HCT116 (cell line): ENCODE results near the gene NCAPG2. TPM values are rescaled to one million over a fixed set of nuclear protein-coding genes. Genes with fewer than 3 reads are reported as not detected.

Experiments
- ATAC-seq: fragments of 200-7000 bp; cut with Tn5 transposase; 2 replicates; pipeline ENCODE4 v1.9.1; 2020; ENCODE audit warnings: mild to moderate bottlenecking, moderate library complexity
- BruUV-seq: library from RNA; stranded (reverse); fragments of 400-500 nt; replicated peaks from 2 replicates; lab custom pipeline; 2021; lab: Mats Ljungman, UMichigan
- CTCF ChIA-PET: fragments of 300-600 bp; sonication (Branson Sonifier 250); formaldehyde crosslinking; loops from one replicate; lab custom pipeline; 2021; ENCODE audit warnings: antibody characterized with exemption; lab: Charles Lee
- POLR2A ChIA-PET: fragments of 300-600, 350-600 bp; sonication (Branson Sonifier 250); formaldehyde crosslinking; loops from one replicate; lab custom pipeline; 2021; ENCODE audit warnings: antibody characterized with exemption; lab: Charles Lee
- RAD21 ChIA-PET, 2 experiments: fragments of 300-600 bp; sonication (Branson Sonifier 250); formaldehyde crosslinking; loops; one replicate each; lab custom pipeline; 2023; ENCODE audit warnings: low total read pairs in 2 of 2; ENCODE audit not compliant: uncharacterized antibody in 2 of 2, unreplicated experiment in 2 of 2, low non-redundant PET in 1 of 2; lab: Charles Lee
- DNase-seq: peaks from one replicate; pipeline ENCODE4 v3.0.0-alpha.2; 2010; ENCODE audit warnings: low read depth, low spot score
- H2AFZ ChIP-seq: fragments of 200-600 bp; shearing (Covaris generic), sonication (generic); 2 replicates; pipeline ENCODE4 v1.6.1; 2017; ENCODE audit warnings: low read depth, mixed run types, mixed read lengths, antibody characterized with exemption, low read length; ENCODE audit not compliant: poor library complexity, severe bottlenecking
- H3K27ac ChIP-seq: 2 replicates; pipeline ENCODE4 v1.5.1; 2012; ENCODE audit warnings: low read depth, low read length
- H3K27me3 ChIP-seq: fragments of 200-600 bp; sonication (generic); 2 replicates; pipeline ENCODE4 v1.6.1; 2016; ENCODE audit warnings: mixed run types, low read length, mixed read lengths; ENCODE audit not compliant: insufficient read depth
- H3K36me3 ChIP-seq, 2 experiments: fragments of 200-500 bp in 1 of 2; fragments of 200-600 bp in 1 of 2; sonication (Bioruptor generic) in 1 of 2; sonication (generic) in 1 of 2; 2 replicates each; pipeline versions ENCODE4 v1.5.1 to v1.6.1; 2014 to 2016; ENCODE audit warnings: low read length in 2 of 2, inconsistent platforms in 1 of 2, mixed read lengths in 1 of 2, mixed run types in 1 of 2; ENCODE audit not compliant: insufficient read depth in 2 of 2, control insufficient read depth in 1 of 2
- H3K4me1 ChIP-seq, 2 experiments: fragments of 200-600 bp in 1 of 2; sonication (generic) in 1 of 2; 2 replicates each; pipeline versions ENCODE4 v1.5.1 to v1.6.1; 2012 to 2017; ENCODE audit warnings: low read length in 2 of 2, inconsistent platforms in 1 of 2, mild to moderate bottlenecking in 1 of 2, mixed read lengths in 1 of 2, mixed run types in 1 of 2, moderate library complexity in 1 of 2; ENCODE audit not compliant: insufficient read depth in 2 of 2, control insufficient read depth in 1 of 2
- H3K4me2 ChIP-seq: fragments of 200-600 bp; sonication (generic); 2 replicates; pipeline ENCODE4 v1.6.1; 2017; ENCODE audit warnings: mixed run types, low read length, mixed read lengths
- H3K4me3 ChIP-seq, 2 experiments: fragments of 200-600 bp in 1 of 2; sonication (generic) in 1 of 2; replicated peaks in 1 of 2; 2 replicates each; pipeline ENCODE4 v1.5.1; 2011 to 2016; ENCODE audit warnings: low read length in 2 of 2, control low read depth in 1 of 2, low read depth in 1 of 2, mild to moderate bottlenecking in 1 of 2, mixed read lengths in 1 of 2, mixed run types in 1 of 2
- H3K79me2 ChIP-seq: fragments of 200-600 bp; sonication (generic); 2 replicates; pipeline ENCODE4 v1.6.1; 2017; ENCODE audit warnings: mild to moderate bottlenecking, mixed run types, low read length, moderate library complexity, mixed read lengths; ENCODE audit not compliant: insufficient read depth
- H3K9ac ChIP-seq: fragments of 200-600 bp; sonication (generic); 2 replicates; pipeline ENCODE4 v1.6.1; 2016; ENCODE audit warnings: low read length, mixed read lengths
- H3K9me2 ChIP-seq: fragments of 200-600 bp; sonication (generic), shearing (Covaris generic); 2 replicates; pipeline ENCODE4 v1.6.1; 2017; ENCODE audit warnings: mixed run types, mild to moderate bottlenecking, moderate library complexity; ENCODE audit not compliant: insufficient read depth
- H3K9me3 ChIP-seq, 2 experiments: fragments of 200-500 bp in 1 of 2; fragments of 200-600 bp in 1 of 2; sonication (Bioruptor generic) in 1 of 2; sonication (generic) in 1 of 2; 2 replicates each; pipeline ENCODE4 v1.6.1; 2014 to 2017; ENCODE audit warnings: low read length in 2 of 2, mixed read lengths in 2 of 2, inconsistent platforms in 1 of 2, low read depth in 1 of 2, mild to moderate bottlenecking in 1 of 2, mixed run types in 1 of 2, moderate library complexity in 1 of 2; ENCODE audit not compliant: control insufficient read depth in 1 of 2, insufficient read depth in 1 of 2
- H4K20me1 ChIP-seq: fragments of 200-600 bp; sonication (generic), shearing (Covaris generic); 2 replicates; pipeline ENCODE4 v1.6.1; 2017; ENCODE audit warnings: mixed run types, mild to moderate bottlenecking, moderate library complexity; ENCODE audit not compliant: insufficient read depth
- CBX3 ChIP-seq: IDR thresholded peaks from 2 replicates; pipeline ENCODE4 v1.6.1; 2012; ENCODE audit warnings: low read depth
- CTCF ChIP-seq, 3 experiments: fragments of 200-600 bp in 1 of 3; sonication (generic) in 1 of 3; IDR thresholded peaks in 2 of 3; conservative IDR thresholded peaks in 1 of 3; 2 replicates each; pipeline ENCODE4 v1.5.1; 2012 to 2017; ENCODE audit warnings: low read depth in 2 of 3, low read length in 2 of 3, antibody characterized with exemption in 1 of 3, borderline replicate concordance in 1 of 3, control low read depth in 1 of 3, mild to moderate bottlenecking in 1 of 3, mixed read lengths in 1 of 3, mixed run types in 1 of 3, moderate library complexity in 1 of 3; ENCODE audit not compliant: insufficient read depth in 1 of 3
- MAX ChIP-seq: IDR thresholded peaks from 2 replicates; pipeline ENCODE4 v1.6.1; 2012
- POLR2A ChIP-seq: IDR thresholded peaks from 2 replicates; pipeline ENCODE4 v1.7.0; 2011; ENCODE audit warnings: borderline replicate concordance; ENCODE audit not compliant: insufficient read depth, insufficient read length; ENCODE audit errors: extremely low read depth
- RAD21 ChIP-seq: IDR thresholded peaks from 2 replicates; pipeline ENCODE4 v1.6.1; 2012; ENCODE audit warnings: low read depth, mild to moderate bottlenecking
- SIN3A ChIP-seq: IDR thresholded peaks from 2 replicates; pipeline ENCODE4 v1.6.1; 2012; ENCODE audit warnings: low read depth
- SP1 ChIP-seq: IDR thresholded peaks from 2 replicates; pipeline ENCODE4 v1.6.1; 2012; ENCODE audit warnings: low read depth
- TCF7L2 ChIP-seq: IDR thresholded peaks from 2 replicates; pipeline ENCODE4 v1.7.0; 2011; ENCODE audit warnings: borderline replicate concordance, inconsistent platforms; ENCODE audit not compliant: insufficient read depth, insufficient read length; ENCODE audit errors: extremely low read depth
- YY1 ChIP-seq: IDR thresholded peaks from 2 replicates; pipeline ENCODE4 v1.6.1; 2011; ENCODE audit warnings: low read length, low read depth, moderate library complexity, mild to moderate bottlenecking; ENCODE audit not compliant: insufficient replicate concordance; ENCODE audit errors: extremely low read depth
- ZFX ChIP-seq: fragments of 450-650 bp; IDR thresholded peaks from 2 replicates; pipeline ENCODE4 v1.6.1; 2017
- ZNF274 ChIP-seq: fragments of 200-500 bp; sonication (Bioruptor generic); IDR thresholded peaks from 2 replicates; pipeline ENCODE4 v1.6.1; 2014; ENCODE audit warnings: mild to moderate bottlenecking, low read depth, low read length, inconsistent platforms
- intact Hi-C: fragments of 100-400 bp; cut with micrococcal nuclease; formaldehyde crosslinking; loops from 2 replicates; pipeline ENCODE4 v1.10.0; 2022
- total RNA-seq: library from RNA; stranded (reverse); gene quantifications from one replicate; pipeline ENCODE4 v1.2.1, GENCODE V29; 2021; ENCODE audit not compliant: unreplicated experiment
- TF ChIP-seq, protein P1 (sequence below): IDR thresholded peaks from 2 replicates; pipeline ENCODE4 v1.6.1; 2012; ENCODE audit warnings: low read depth
- TF ChIP-seq, protein P2 (sequence below): IDR thresholded peaks from 2 replicates; pipeline ENCODE4 v1.6.1; 2011; ENCODE audit warnings: mild to moderate bottlenecking, low read length, moderate library complexity; ENCODE audit not compliant: insufficient replicate concordance; ENCODE audit errors: extremely low read depth

Gene NCAPG2
- total RNA-seq, 1 experiment from 2014 or later = 73.1 TPM

GRCh38 chr7:158620839-158621441 is 83.7 kb downstream of the NCAPG2 start:
- ATAC-seq (no peak), DNase-seq (no peak)
- no peaks in the 10 kb centered on the region; a peak in 1 of 4 replicates for H3K36me3 ChIP-seq
- no peak for TF ChIP-seq TCF7L2
- no peak for TF ChIP-seq CBX3
- no peak for TF ChIP-seq ZFX
- TF ChIP-seq SP1 = no peak
- no peak for TF ChIP-seq POLR2A
- no peak for TF ChIP-seq SIN3A
- no peak for TF ChIP-seq CTCF (IDR thresholded peaks at IDR 0.05 in 2 of 3, conservative IDR thresholded peaks at IDR 0.05 in 1 of 3; ENCODE audit: borderline replicate concordance in 1 of 3, insufficient read depth in 1 of 3, low read depth in 2 of 3, low read length in 2 of 3)
- no peak for TF ChIP-seq RAD21
- TF ChIP-seq, protein P1, sequence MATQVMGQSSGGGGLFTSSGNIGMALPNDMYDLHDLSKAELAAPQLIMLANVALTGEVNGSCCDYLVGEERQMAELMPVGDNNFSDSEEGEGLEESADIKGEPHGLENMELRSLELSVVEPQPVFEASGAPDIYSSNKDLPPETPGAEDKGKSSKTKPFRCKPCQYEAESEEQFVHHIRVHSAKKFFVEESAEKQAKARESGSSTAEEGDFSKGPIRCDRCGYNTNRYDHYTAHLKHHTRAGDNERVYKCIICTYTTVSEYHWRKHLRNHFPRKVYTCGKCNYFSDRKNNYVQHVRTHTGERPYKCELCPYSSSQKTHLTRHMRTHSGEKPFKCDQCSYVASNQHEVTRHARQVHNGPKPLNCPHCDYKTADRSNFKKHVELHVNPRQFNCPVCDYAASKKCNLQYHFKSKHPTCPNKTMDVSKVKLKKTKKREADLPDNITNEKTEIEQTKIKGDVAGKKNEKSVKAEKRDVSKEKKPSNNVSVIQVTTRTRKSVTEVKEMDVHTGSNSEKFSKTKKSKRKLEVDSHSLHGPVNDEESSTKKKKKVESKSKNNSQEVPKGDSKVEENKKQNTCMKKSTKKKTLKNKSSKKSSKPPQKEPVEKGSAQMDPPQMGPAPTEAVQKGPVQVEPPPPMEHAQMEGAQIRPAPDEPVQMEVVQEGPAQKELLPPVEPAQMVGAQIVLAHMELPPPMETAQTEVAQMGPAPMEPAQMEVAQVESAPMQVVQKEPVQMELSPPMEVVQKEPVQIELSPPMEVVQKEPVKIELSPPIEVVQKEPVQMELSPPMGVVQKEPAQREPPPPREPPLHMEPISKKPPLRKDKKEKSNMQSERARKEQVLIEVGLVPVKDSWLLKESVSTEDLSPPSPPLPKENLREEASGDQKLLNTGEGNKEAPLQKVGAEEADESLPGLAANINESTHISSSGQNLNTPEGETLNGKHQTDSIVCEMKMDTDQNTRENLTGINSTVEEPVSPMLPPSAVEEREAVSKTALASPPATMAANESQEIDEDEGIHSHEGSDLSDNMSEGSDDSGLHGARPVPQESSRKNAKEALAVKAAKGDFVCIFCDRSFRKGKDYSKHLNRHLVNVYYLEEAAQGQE = no peak
- TF ChIP-seq MAX = no peak
- no peak for TF ChIP-seq YY1
- TF ChIP-seq, protein P2, sequence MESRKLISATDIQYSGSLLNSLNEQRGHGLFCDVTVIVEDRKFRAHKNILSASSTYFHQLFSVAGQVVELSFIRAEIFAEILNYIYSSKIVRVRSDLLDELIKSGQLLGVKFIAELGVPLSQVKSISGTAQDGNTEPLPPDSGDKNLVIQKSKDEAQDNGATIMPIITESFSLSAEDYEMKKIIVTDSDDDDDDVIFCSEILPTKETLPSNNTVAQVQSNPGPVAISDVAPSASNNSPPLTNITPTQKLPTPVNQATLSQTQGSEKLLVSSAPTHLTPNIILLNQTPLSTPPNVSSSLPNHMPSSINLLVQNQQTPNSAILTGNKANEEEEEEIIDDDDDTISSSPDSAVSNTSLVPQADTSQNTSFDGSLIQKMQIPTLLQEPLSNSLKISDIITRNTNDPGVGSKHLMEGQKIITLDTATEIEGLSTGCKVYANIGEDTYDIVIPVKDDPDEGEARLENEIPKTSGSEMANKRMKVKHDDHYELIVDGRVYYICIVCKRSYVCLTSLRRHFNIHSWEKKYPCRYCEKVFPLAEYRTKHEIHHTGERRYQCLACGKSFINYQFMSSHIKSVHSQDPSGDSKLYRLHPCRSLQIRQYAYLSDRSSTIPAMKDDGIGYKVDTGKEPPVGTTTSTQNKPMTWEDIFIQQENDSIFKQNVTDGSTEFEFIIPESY = no peak
- no peak for TF ChIP-seq ZNF274
- H3K4me1 ChIP-seq = no peaks in the 10 kb centered on the region
- H3K9me2 ChIP-seq = no peaks in the 10 kb centered on the region
- H3K27ac ChIP-seq = no peak overlapping the region
- no peaks in the 10 kb centered on the region for H4K20me1 ChIP-seq
- no TSS peak for BruUV-seq
- H2AFZ ChIP-seq = no peak overlapping the region
- H3K9me3 ChIP-seq = no peaks in the 10 kb centered on the region
- ChIA-PET CTCF (no interaction called here), POLR2A (no interaction called here), RAD21 (no interaction called here)
- H3K4me3 ChIP-seq = no peak overlapping the region
- no peak overlapping the region for H3K4me2 ChIP-seq
- no peaks in the 10 kb centered on the region for H3K27me3 ChIP-seq
- intact Hi-C loops = no loop called here
- no peaks in the 10 kb centered on the region for H3K79me2 ChIP-seq
- H3K9ac ChIP-seq = no peak overlapping the region
